Caki2 (cell line): ENCODE data around the gene PSMA5. TPM values are rescaled to one million over a fixed set of nuclear protein-coding genes. Genes with fewer than 3 reads are reported as not detected.
A peak's percentile ranks its signal among the peaks of the same experiment; 100 is the strongest.
"Not testable (repeated sequence)": the region's sequence is repeated elsewhere in the genome, so short reads cannot be mapped to it uniquely, and the experiment has no call there.

Source experiments
- DNase-seq: peaks from one replicate; pipeline ENCODE4 v3.0.0-alpha.2; 2015; ENCODE audit warnings: low read depth
- in situ Hi-C: cut with HindIII; loops from 2 replicates; pipeline ENCODE4 v1.10.0; 2016; ENCODE audit warnings: low sequenced_read_pairs, low pct_unique_long_range_greater_than_20kb, mixed read lengths
- total RNA-seq: library from RNA; depleted of rRNA; stranded (reverse); fragments of >200 nt; shearing (Covaris generic); gene quantifications from 2 replicates; pipeline ENCODE4 v1.2.3, GENCODE V29; 2014; ENCODE audit warnings: low replicate concordance; rRNA removed

The PSMA5 gene
- 106 and 108 TPM in 2 replicates for total RNA-seq

DNA sequence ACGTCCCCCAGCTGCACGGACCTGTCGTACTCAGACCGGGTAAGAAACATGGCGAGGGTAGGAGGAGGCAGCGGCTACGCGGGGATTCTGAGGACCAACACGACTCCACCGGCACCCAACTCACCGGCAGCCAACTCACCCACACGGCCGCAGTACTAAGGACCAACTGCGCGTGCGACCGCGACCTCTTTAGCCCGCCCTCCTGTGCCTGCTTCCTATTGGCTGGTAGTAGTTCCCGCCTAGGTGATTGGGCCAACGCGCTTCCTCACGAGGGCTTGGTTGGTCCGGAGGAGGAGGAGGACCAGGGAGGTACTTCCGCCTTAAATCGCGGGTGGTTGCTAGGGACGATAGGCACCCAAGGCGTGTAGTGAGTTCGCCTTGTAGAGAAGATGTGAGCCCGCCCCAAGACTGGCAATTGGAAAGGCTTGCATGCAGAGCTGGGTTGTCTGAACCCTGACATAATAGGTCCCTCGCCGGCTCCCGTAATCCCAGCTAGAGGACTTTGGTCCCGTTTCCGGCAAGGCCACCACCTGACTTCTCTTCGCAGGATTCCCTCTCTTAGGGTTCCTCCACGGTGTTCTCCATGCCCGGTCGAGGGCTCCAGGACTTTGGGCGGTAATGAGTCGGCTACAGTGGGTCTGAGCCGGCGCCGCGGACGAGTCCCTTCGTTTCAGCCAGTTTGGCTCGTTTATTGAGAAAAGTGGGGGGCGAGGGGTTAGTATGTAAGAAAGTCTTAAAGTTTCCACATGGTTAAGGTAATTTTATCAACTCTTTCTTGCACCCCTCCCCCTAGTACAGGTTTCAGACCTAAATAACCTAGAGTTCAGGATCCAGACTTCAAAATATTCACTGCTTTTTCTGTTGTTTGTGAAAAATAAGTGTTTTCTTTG is at the start of gene PSMA5:
Gene PSMA5 (minus strand): TSS at position 168 of the 890 bp plus-strand sequence. CDS start 118 bp downstream, at position 50.
- in situ Hi-C loops: no loop called here
- DNase-seq: peak; percentile 98

DNA sequence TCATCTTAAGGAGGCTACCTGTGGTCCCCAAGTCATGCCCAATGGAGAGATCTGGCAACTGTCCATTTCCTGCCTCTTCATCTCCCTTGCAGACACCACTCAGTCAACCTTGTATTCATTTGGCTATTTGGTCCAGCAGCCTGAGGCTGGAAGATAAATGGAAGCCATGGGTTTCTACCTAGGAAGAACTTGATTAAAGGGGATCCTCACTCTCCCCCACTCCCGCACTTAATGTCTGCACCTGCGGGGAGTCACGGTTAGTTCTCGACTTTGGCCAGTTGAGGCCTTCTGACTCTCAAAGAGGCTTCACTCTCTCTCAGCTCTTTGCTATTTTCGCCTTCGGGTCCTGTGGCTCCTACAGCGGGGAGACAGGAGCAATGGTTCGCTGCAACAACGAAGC is 49.0 kb upstream of the PSMA5 start:
- no peak for DNase-seq
- in situ Hi-C loops: no loop called here

DNA sequence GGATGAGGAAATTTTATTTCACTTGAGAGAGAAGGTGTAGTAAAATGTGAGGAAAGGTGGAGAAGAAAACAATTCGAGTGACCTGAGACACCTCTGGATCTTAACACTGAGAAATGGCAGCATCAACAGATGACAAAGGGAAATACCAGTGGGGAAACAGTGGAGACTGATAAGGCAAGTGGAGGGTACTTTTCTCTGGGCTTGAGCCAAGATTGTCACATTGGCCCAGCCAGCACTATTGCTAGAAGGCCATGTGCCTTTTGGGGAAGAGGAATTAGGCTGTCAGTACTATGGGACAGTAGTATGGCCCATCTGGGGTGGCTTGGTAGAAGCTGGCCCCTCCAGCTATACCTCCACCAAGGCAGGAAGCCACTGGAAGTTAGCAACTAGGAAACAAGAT is 48.4 kb upstream of the PSMA5 start:
- in situ Hi-C loops: no loop called here
- DNase-seq: no peak

DNA sequence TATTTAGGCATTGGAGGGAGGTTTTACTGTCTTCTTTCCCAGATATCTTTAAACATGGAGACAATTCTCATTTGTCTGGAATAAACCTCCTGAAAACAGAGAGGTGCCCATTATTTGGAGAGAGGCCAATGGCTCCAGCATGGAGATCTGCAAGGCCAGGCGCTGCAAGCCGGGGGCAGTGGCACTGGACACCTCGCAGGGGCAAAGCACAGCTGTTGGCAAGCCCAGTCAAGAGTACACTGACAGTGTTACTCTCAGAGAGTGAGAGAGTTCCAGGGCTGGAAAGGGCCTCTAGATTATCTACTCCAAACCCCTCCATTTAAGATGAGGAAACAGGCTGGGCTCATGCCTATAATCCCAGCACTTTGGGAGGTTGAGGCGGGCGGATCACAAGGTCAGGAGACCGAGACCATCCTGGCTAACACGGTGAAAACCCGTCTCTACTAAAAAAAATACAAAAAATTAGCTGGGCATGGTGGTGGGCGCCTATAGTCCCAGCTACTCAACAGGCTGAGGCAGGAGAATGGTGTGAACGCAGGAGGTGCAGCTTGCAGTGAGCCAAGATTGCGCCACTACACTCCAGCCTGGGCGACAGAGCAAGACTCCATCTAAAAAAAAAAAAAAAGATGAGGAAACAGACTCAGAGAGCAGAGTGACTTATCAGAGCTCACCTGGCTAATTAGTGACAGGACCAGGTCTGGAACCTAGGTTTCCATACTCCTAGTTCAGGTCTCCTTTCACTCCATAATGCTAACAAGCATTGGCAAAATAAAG is 47.2 kb upstream of the PSMA5 start:
- in situ Hi-C loops, DNase-seq: not testable (repeated sequence)

DNA sequence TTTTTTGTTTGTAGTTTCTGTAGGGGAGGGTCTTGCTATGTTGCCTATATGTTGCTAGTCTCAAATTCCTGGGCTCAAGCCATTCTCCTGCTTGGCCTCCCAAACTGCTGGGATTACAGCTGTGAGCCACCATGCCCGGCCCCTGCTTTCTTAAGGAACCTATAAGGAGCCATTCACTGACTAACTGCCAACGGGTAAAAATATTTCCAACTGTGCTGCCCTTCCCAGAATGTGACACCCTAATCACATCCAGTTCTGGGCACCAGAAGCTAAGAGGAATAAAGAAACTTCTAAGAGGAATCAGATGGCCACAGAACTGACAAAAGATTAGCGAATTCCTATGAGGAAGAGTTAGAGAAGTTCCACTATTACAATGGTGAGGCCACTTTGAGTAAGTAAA is 46.5 kb upstream of the PSMA5 start:
- in situ Hi-C loops: no loop called here
- no peak for DNase-seq

DNA sequence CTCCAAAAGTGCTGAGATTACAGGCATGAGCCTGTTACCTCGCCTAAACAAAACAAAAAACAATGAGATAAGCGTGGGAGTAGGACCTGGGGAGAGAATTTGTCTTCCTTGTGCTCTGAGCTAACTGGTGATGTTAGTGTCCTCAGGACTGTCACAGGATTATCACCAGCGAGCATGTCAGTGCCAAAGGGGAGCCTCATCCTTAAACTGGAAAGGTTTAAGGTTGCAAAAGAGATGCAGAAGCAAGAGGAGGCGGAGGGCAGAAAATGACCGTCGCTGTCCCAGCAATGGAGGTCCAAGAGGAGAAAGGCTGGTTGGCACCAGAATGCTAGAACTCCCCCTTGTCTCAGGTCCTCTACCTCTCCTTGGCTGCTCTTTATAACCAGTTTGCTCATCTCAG is 44.0 kb upstream of the PSMA5 start:
- no peak for DNase-seq
- in situ Hi-C loops: no loop called here

DNA sequence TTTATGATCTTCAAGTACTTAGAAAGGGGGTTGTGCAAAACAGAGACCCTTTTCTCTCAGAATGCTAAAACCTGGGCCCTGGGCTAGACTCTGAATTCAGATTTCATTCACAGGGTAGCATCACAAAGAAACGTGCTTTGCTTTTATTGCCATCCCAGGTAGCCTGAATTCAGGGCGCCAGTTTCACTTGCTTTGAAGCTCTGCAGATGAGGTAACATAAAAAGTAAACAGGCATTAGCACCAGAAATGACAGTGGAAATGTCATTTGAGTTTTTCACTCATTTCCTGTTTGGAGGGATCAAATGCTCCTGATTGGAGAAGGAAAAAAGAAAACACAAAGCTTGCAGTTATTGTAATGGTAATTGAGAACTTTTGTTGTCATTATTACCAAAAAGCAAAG is 42.7 kb upstream of the PSMA5 start:
- DNase-seq: no peak
- in situ Hi-C loops: no loop called here

DNA sequence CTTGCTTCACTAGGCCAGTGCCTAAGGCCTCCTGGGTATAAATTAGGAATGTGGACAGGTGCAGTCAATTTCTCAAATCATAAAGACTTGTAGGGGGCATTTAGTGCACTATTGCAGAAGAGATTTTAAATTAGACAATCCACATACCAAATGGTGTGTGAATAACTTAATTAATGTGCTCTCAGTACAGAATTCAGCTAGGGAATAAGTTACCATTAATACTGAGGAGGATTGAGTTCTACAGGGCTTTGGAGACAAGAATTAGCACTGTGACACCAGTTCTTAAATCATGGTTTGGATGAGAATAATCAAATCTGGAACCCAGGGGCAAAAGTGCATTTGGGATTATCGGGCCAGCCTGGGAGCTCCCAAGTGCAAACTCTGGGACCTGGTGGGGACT is 41.8 kb upstream of the PSMA5 start:
- in situ Hi-C loops: no loop called here
- no peak for DNase-seq

DNA sequence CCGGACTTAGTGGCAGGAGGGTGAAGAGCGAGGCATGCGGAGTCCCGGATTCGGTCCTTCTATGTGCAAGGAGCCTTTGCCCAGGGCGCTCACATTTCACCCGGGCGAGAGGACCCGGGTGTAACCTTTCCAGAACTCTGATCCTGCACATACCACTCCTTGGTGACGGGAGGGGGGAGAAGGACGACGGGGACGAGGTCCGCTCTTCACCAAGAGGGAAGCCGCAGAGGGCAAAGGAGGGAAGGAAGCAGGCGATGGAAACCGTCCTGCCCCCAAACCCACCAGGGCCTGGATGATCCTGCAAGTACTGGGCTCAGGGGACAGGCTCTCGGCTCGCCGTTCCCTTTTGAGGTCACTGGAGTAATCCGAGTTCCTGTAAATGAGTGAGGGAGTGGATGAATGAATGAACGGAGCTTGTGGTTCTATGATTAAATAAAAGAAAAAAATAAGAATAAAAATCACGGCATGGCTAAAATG is 41.1 kb upstream of the PSMA5 start:
- in situ Hi-C loops: no loop called here
- DNase-seq: no peak

DNA sequence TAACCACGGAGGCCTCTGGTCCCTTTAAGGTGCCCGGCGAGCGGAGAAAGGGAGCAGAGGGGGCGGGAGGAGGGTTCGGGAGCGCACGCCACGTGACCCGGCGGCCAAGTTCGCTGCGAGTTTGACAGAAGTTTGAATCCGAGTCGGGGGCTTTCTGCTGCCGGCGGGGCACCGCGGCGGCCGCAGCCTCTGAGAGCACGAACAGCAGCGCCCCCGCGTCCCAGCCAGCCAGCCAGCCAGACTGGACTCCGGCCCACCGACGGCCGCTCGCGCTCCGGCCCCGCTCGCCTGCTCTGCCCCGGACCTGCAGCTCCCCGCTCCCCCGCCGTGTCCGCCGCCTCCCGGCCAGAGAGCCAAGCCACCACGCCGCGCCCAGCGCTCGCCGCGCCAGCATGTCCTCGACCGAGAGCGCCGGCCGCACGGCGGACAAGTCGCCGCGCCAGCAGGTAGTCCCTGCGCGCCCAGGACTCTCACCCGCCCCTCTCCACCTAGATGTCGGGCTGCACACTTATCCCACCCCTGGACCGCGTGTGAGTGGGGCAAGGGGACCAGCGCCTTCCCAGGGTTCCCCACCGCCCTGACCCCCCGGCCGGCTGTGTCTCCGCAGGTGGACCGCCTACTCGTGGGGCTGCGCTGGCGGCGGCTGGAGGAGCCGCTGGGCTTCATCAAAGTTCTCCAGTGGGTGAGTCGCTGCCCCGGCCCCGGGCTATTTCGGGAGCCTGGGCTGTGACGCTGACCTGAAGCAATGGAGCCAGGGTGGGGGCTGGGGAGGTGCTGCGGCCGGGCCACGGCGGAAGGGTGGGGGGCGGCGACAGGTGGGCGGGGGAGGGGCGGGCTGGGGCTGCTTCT is 40.4 kb upstream of the PSMA5 start, which contains the start of gene SYPL2:
Gene SYPL2 (plus strand): TSS at position 95 of the 849 bp plus-strand sequence. CDS start 298 bp downstream, at position 393.
- DNase-seq: peak; percentile 16
- in situ Hi-C loops: no loop called here

DNA sequence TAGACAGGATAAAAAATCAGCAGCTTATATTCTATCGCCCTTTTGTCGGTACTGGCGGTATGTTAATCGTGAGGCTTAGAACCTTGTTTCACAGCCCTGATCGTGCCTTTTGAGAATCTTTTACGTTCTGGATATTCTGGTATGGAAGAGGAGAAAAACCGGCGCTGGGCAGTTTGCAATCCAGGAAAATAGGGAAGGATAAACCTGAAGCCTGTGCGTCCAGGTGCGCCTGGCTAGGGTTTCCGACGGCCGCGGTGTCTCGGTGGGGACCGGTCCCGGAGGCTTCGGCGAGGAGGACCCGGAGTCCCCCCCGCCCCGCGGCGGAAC is 39.8 kb upstream of the PSMA5 start:
- in situ Hi-C loops: no loop called here
- no peak for DNase-seq

DNA sequence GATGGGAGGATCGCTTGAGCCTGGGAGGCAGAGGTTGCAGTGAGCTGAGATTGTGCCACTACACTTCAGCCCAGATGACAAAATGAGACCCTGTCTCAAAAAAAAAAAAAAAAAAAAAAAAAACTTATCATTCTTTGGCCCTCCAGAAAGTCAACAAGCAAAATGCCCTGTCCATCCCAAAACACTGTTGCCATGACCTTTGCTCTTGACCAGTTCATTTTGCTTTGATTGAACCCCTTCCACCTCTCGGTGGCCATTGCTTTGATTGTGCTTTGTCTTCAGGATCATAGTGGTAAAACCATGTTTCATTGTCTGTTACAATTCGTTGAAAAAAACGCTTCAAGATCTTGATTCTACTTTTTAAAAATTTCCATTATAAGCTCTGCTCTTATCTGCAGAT is 31.6 kb upstream of the PSMA5 start:
- no peak for DNase-seq
- in situ Hi-C loops: no loop called here

DNA sequence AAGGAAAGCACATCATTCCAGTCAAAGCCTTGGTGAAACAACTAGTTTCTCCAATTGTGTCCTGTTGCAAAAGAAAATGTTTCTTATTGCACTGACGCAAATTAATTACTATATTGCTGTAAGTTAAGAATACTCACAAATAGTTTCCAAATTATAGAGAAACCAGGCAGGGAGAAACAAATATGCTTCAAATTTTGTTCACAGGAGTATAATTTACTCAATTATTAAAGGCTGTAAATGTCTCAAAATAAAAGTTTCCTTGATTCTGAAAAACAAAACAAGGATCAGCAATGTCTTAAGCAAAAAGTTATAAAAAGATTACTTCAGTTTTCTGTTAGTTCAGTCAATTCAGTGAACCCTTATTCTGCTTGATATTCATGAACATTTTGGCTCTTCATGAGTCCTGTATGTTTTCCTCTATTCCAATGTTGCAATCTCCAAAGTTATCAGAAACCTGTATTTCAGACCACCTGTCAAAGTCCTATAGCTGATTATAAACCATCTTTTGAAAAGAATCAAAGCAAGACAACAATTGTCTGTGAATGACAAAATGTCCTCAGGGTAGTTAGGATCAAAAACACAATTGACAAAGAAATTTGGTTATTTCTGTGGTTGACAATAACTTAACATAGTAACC is 28.4 kb upstream of the PSMA5 start:
- no peak for DNase-seq
- in situ Hi-C loops: no loop called here

DNA sequence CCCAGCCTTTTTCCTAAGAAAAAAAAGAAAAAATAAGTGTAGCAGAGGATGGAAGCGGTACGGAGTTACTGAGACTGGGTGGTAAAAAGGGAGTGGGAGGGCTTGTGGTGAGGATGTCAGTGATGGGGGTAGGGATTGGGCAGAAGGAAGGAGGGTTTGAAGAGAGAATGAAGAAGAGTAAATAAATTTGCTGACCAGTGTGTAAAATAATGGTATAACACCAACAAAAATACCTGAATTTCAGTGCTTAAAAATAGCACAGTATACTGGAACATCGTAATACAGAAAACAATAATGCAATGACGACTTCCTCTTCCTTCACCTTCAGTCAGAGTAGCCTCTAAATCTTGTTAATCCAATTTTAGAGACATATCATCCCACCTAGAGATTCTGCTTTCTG is 21.3 kb upstream of the PSMA5 start:
- no peak for DNase-seq
- in situ Hi-C loops: no loop called here

DNA sequence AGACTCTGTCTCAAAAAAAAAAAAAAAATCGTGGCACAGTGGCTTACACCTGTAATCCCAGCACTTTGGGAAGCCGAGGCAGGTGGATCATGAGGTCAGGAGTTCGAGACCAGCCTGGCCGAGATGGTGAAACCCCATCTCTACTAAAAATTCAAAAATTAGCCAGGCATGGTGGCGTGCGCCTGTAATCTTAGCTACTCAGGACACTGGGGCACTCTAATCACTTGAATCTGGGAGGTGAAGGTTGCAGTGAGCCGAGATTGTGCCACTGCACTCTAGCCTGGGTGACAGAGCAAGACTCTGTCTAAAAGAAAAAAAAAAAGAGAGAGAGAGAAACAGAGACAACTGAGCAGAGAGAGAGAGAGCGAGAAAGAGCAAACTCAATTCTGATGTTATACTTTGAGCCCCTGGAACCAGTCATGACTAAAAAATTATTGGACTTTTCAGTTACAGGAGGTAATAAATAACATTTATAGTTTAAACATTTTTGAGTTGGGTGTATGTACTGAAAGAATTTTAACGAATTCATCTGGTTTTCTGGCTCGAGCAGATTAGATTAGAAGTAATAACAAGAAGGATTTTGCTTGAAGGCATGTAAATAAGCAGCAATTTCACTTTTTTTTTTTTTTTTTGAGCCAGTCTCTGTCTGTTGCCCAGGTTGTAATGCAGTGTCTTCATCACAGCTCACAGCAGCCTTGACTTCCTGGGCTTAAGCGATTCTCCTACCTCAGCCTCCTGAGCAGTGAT is 19.9 kb upstream of the PSMA5 start:
- in situ Hi-C loops, DNase-seq: not testable (repeated sequence)

DNA sequence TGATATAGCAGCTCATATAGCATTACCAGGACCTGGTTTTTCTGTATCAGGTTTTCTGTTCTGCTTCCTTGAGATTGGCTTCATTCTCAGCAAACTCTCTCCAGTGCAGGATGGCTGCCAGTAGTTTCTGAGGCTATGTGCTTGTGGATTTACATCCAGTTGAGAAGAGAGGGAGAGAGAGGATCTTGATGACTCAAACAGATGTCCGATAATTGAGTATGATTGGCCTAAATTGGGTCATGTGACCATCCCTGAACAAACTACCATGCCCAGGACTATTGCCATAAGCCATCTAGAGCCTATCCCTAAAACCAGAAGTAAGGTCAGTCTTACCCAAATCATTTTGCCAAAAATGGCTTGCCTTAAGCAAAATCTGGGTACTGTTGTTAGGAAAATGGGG is 18.1 kb upstream of the PSMA5 start:
- in situ Hi-C loops: no loop called here

DNA sequence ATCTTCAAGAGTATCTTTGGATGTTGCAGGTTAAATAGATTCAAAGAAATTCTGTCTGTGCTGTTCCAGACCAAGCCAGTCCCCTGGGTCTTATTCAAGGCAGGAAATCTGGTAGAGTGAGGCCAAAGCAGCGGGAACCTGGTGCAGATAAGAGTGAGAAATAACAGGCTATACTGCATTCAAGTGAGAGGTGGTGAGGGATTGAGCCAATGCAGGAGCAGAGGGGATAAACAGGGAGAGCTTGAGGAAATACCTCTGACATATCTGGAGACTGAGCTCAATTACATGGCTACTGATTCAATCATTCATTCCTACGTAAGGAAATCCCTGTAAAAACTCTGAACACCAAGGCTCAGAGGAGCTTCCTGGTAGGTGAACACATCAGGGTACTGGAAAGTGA is 17.2 kb upstream of the PSMA5 start:
- in situ Hi-C loops: no loop called here
- no peak for DNase-seq

More for the DNA sequence above, 18.1 kb upstream of the PSMA5 start:
- no peak for DNase-seq
